Measurements from ENCODE around the gene TRMT1. TPM values are rescaled to one million over a fixed set of nuclear protein-coding genes. Genes with fewer than 3 reads are reported as not detected.
"Not testable (repeated sequence)": the region's sequence is repeated elsewhere in the genome, so short reads cannot be mapped to it uniquely, and the experiment has no call there.

Gene TRMT1
- total RNA-seq: 39.8 and 40.0 TPM in 2 replicates

DNA sequence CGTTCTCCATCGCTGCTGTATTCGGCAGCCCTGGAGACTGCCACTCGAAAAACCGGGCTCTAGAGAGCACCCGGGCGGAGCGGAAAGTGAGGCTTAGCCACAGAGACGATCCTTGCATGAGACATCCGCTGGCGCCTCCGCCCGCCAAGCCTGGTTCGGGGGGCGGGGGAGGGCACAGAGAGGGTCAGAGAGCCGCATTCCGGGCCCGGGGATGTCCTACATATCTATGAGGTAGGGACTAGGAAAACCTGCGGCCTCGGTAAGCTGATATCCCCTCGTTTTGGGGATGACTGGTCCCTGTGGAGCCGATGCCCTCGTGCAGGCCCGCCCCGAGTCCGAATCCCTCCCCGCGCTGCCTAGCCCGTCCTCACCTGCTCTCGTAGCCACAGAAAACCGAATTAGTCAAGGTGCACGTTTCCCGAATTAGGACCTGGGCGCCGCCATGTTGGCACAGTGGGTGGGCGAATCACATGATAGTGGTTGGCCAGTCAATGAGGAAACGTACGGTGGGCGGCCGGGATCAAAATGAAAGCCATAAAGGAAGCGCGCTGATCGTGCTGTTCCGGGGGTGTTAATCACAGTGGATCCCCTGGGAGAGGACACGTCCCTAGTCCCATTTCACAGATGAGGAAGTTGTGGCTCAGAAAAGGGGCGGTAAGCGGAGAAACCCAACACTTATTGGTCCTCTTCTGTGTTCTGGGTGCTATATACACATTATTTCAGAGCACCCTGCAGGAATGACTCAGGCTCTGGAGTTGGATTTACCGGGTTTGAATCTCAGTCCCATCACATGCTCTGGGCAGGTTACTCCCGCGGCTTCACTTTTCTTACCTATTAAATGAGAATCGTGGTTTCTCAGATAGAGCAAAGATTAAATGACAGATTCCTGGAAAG lies at the start of gene TRMT1:
TSS of gene TRMT1 (minus strand) at position 459 of the 894 bp plus-strand sequence. CDS start at position 118, 341 bp downstream.
- no peak for DNase-seq (ENCODE audit: extremely low read depth, low read depth, low spot score)

DNA sequence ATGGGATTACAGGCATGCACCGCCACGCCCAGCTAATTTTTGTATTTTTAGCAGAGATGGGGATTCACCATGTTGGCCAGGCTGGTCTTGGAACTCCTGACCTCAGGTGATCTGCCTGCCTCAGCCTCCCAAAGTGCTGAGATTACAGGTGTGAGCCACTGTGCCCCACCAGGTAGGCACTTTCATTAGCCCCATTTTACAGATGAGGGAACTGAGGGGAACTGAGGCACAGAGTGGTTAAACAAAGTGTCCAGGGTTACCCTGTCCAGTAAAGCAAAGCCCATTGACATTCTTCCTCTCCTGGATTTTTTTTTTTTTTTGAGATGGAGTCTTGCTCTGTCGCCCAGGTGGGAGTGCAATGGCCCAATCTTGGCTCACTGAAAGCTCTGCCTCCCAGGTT lies 49.6 kb upstream of the TRMT1 start:
- DNase-seq (ENCODE audit: extremely low read depth, low read depth, low spot score): not testable (repeated sequence)

DNA sequence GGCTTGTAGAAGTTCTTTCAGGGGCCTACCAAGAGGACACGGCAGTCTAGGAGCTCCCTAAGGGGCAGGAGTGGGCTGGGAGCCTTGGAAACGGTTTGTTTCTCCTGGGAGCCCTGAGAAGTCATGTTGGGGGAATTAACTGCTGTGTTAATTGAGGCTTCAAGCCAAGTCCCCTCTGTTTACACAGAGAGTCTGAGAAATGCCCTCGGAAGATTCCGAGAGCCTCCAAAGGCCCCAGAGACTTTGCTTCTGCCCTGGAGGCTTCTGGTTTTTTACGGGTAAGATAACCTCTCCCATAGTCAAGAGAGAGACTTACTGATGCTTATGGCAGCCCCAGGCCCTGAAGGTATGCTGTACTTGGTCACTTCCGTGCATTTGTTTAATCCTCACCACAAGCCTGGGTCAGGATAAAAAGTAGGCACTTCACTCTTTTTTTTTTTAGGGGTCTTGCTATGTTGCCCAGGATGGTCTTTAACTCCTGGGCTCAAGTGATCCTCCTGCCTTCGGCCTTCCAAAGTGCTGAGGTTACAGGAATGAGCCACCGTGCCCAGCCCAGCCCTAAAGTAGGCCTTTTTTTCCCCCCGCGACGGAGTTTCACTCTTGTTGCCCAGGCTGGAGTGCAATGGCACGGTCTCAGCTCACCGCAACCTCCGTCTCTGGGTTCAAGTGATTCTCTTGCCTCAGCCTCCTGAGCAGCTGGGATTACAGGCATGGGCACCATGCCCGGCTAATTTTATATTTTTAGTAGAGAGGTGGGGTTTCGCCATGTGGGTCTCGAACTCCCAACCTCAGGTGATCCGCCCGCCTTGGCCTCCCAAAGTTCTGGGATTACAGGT lies 48.8 kb upstream of the TRMT1 start:
- DNase-seq (ENCODE audit: extremely low read depth, low read depth, low spot score): no peak

DNA sequence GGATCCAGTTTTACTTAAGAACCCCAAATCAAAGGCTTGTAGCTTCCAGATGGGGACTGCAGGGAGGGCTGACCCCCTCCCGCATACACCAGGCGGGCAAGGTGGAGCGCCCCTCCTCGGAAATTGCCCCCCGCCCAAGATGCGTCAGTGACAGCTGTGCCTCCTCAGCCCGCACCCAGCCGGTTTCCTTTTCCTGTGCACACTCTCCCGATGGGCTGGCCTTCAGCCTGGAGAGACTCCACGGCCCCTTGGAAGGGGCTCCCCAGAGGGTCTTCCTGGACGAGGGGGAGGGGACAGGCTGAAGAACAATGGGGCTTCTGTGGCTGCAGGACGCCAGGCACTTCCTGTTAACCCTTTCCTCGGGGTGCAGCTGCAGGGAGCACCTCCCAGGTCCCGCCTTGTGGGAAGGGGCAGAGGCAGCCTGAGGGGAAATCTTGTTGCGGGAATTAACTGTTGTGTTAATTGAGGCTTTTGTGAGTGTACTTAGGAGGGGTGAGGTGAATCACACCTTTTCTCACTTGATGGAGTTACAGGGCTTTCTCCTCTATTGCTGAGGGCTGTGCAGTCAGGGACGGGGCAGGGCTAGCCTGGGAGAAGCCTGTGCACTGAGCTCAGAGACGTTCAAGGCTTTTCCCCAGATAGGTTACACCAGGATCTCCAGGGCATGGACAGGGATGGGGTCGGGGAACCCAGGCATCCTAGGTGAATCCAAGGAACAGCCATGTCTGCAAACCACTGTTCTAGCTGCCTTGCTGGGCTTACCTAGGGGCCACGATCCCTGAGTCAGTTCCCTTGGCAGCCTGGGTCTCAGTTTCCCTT lies 48.0 kb upstream of the TRMT1 start:
- no peak for DNase-seq (ENCODE audit: extremely low read depth, low read depth, low spot score)

DNA sequence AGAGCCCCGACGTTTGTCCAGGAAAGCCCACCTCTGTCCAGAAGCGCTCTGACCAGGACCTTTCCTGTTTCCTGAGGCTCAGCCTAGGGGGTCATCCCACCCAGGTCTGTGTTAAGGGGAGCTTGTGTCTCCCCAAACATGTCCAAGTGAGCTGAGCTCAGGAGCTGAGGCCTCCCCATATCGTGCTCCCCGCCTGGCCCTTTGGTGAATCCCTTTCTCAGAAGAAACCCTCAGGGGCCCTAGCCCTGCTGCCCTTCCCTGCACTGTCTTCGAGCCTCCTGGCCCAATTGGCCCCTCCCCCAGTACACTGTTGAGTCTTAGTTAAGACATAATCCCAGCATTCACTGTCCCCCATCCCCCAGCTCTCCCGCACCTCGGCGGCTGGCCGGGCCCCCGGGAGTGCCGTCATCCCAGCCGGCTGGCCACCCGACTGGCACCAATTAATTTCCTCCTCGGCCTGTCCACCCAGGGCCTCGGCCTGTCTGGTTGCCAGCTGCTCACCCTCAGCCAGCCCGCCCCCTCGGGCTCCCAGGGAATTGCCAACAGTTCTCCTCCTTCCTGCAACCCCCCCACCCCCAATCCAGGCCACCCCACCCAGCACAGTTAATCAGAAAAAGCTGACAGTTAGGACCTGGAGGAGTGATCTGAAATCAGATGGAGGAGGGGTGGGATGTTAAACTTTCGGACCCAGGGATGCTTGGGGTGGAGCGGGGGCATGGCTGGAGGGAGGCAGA lies 47.2 kb upstream of the TRMT1 start:
- no peak for DNase-seq (ENCODE audit: extremely low read depth, low read depth, low spot score)

DNA sequence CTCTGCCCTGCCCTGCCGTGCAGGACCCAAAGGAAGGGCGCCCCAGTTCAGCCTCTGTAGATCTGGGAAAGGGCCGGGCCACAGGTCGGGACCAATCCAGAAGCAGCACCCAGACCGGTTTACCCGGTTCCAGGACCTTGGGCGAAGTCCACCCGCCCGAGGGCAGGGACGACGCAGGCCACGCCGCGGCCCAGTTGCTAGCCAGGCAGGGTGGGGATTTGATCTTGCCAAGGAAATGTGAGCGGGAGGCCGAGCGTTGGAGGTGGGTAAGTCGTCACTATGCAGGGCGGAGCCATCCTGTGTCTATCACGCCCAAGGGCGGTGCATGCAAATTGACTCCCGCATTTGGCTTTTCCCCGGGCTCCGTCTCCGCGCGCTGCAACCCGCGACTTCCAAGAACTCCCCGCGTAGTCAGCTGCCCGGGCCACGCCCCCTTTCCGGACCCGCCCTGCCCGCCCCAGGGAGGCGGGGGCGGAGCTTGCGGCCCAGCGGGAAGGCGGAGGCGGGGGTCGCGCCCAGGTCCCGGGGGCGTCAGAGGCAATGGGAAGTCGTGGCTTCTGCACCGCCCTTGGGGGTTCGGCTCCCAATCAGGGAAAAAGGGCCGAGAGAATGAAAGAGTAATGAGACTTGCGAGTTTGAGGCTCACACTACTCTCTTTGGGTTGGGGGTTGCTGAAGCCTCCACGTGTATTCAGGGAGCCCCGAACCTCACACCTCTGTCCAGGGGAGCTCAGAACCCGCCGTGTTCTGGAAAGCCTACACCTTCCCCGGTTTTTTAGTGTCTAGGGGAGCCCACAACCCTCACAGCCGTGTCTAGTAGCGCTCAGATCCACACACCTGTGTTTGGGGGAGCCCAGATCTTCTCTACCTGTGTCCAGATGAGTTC lies 46.4 kb upstream of the TRMT1 start:
- DNase-seq (ENCODE audit: extremely low read depth, low read depth, low spot score): no peak

DNA sequence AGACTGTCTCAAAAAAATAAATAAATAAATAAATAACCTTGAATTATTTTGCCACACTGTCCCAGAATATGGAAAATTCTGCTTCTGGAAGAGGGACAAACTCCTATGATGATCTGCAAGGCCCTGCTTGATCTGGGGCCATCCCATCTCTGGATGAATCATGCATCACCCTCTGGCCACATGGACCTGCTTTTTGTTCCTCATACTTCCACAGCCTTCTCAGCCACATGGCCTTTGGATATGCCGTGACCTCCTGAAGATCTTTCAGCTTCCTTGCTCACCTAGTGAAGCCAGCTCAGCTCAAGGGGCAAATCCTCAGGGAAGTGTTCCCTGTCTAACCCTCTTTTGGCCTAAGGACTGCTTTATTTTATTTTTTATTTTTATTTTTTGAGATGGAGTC lies 44.0 kb upstream of the TRMT1 start:
- DNase-seq (ENCODE audit: extremely low read depth, low read depth, low spot score): no peak

DNA sequence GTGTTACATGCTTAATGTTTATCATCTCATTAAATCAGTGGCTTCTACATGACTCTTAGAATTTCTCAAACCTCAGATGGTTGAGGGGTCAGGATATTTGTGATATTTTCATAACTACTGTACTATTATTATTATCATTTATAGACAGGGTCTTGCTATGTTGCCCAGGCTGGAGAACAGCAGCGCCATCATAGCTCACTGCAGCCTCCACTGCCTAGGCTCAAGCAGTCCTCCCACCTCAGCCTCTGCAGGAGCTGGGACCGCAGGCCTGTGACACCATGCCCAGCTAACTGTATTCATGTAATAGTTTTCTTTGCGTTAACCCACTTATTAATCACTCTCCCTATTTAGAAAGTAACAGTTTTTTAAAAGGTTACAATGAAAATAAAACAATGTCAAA lies 43.2 kb upstream of the TRMT1 start:
- no peak for DNase-seq (ENCODE audit: extremely low read depth, low read depth, low spot score)

DNA sequence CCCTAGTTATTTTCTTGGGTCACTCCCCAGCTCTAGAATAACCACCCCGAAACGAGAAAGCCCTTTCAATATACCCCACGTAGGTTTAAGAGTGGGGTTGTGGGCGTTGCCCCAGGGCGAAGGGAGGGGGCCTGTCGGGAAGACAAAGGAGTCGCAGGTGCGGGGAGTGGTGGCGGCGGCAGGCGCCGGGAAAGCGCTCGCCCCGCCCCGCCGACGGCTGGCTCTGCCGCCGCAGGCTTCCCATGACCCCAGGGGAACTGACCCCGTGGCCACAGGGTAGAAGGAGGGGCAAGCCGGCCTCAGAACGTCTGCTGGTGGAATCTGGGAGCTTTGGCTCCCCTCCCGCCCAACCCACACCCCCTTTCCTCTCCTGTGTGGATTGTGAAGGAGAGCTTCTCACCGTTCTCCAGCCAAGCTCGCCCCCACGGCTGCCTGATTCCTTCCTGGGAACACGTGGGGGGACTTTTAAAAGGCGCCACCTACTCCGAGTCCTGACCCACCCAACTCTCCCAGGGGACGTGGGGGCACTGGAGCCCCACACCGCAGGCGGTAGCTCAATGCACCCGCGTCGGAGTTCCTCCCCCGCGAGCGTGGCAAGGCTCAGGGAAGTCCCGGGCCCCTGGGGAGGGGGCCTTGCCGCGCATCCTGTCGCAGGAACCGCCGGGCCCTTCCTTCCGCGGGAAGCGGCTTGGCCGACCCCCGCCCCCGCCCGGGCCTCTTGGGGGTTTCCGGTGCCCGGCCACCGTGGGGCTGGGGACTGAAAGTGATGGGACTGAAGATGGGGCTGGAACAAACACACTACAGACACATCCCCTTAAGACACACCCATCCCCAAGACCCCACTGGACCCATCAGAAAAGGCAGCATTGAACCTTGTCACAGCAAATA lies 39.2 kb upstream of the TRMT1 start:
- no peak for DNase-seq (ENCODE audit: extremely low read depth, low read depth, low spot score)

DNA sequence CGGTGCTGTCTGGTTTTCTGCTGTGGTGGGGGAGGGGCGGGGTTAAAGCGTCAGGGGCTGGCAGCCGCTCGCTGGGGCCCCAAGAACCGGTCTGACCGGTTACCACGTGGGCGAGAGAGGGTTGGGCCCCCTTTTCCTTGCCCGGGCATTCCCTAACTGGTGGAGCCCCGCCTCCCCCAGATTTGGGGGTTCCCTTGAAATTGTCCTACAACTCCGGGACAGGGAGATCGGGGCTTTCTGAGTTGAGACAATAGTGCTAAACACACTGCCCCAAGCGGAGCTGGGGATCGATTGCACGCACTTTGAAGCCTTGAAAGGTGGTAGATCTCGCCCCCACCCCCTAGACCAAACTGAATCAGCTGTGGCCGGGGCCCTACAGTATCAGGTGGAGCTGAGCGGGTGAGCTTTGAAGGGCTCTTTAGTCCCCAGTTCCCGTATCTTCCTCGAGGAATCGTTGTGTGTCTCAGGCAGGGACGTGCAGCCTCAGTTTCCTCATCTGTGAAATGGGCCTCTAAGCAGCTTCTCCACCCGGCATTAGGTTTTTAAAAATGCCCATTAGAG lies 38.5 kb upstream of the TRMT1 start:
- no peak for DNase-seq (ENCODE audit: extremely low read depth, low read depth, low spot score)

DNA sequence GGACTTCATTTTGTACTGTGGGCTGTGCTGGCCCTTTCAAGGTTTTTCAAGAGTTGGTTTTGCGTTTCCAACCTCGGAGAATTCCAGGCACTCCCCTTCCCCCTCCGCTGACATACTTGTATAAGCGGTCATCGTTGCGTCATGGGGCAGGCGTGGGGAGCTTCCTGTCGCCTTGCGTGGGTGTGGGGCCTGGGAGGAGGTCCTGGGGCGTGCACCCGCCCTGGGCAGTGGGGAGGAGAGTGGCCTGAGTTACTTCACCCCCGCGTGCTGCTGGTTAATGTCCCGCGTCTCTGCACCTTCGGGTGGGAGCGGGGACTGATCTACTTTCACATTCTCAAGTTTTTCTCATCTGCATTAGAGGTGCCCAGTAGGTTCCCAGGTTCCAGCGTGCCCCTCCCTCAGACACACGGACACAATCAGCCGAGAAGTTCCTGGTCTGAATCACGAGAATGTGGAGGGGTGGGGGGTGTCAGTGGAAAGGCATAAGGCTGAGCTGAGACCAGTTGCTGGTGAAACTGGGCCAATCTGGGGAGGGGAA lies 37.8 kb upstream of the TRMT1 start:
- DNase-seq (ENCODE audit: extremely low read depth, low read depth, low spot score): no peak

DNA sequence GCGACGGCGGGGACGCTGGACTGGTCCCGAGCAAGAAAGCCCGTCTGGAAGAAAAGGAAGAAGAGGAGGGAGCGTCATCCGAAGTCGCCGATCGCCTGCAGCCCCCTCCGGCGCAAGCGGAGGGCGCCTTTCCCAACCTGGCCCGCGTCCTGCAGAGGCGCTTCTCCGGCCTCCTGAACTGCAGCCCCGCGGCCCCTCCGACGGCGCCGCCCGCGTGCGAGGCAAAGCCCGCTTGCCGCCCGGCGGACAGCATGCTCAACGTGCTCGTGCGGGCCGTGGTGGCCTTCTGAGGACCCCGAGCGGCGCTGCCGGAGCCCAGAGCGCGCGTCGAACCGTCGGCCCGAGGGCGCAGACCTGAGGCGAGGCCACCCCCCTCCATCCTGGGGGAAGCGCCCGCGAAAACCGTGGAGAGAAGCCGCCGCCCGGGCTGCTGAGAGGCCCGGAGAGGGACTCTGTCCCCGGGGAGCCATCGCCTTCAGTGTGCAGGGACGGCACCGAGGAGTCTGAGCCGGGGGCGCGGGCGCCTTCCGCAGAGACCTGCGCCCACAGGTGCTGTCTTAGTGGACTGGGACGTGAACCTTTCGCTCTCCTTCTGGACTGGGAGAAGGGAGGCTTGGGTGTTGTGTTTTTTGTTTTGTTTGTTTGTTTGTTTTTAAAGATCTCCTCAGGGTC lies 37.2 kb upstream of the TRMT1 start:
- no peak for DNase-seq (ENCODE audit: extremely low read depth, low read depth, low spot score)

DNA sequence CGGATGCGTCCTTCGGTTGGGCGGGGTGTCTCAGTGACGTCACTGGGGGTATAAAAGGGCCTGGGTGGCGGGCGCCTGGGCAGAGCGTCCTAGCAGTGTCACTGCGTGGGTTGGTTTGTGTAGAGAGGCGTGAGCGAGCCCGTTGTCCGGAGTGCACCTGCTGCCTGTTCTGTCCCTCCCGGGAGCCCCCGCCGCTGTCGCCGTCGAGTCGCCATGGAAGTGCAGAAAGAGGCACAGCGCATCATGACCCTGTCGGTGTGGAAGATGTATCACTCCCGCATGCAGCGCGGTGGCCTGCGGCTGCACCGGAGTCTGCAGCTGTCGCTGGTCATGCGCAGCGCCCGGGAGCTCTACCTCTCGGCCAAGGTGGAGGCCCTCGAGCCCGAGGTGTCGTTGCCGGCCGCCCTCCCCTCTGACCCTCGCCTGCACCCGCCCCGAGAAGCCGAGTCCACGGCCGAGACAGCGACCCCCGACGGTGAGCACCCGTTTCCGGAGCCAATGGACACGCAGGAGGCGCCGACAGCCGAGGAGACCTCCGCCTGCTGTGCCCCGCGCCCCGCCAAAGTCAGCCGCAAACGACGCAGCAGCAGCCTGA lies 36.5 kb upstream of the TRMT1 start:
- DNase-seq (ENCODE audit: extremely low read depth, low read depth, low spot score): no peak

DNA sequence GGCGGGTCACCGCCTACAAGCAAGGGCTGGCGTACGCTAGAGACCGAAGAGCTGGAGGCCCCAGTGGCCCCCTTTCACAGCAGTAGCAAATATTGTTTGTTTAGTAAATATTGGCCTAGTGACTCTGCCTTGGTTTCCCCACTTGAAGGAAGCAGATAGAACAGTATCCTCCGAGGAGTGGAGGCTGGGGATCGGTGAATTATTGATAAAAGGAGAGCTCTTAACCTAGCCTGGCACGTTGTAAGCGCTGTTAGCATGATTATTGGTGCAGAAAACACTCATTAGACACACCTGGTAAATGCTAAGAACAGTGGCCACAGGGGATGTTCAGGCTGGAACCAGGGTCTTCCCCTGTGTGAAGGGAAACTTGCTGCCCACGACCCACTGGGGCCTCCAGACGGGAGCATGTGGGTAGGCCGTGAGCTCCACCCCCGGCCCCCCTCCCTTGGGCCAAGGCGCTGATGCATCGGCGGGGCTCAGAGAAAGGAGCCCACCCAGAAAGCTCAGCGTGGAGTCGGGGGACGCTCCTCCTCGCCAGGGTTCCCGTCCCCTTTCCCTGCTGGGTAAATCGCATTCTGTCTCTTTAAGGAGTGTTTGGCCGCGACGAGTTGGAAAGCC lies 35.9 kb upstream of the TRMT1 start:
- DNase-seq (ENCODE audit: extremely low read depth, low read depth, low spot score): no peak

DNA sequence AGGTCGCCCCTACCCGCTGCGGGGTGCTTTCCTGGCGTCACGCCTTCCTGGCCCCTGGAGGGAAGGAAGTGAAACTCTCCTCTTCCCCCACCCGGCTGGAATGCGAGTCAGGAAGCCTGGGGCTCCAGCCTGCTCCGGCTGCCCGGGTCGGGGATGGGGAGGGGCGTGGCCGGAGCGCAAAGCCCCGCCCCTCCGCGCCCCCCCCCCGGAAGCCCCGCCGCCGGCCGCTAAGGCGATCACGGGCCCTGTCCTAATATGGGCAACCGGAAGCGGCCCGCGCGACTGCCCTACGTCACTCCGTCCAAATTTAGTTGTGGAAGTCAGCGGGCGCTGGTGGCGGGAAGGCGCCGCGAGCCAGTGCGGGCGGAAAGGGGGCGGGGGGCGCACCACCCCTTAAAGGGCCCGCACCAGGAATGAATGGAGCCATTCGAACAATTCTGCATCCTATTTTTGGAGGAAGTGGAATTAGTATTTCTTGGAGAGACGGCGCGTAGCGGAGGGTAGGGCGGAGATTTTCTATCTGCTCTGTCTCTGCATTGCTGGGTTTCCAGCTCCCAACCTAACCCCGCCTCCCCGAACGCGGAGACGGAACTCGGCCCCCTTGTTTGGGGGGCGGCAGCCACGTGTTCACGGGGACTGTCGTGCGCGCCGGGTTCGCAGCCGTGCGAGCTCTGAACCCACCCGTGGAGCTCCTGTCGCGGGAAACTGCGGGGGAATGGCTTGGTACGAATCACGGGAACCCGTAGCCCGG lies 35.2 kb upstream of the TRMT1 start:
- no peak for DNase-seq (ENCODE audit: extremely low read depth, low read depth, low spot score)

All from glomerular endothelial cell (primary cell).